ENCODE data around the gene AP5B1. TPM values are rescaled to one million over a fixed set of nuclear protein-coding genes. Genes with fewer than 3 reads are reported as not detected.

Gene AP5B1
- total RNA-seq, 3 donors from 2014 or later (not counting 1 experiment from before 2014, with no cell fraction given) = 13.9 to 22.5 (median 21.3) TPM

DNA sequence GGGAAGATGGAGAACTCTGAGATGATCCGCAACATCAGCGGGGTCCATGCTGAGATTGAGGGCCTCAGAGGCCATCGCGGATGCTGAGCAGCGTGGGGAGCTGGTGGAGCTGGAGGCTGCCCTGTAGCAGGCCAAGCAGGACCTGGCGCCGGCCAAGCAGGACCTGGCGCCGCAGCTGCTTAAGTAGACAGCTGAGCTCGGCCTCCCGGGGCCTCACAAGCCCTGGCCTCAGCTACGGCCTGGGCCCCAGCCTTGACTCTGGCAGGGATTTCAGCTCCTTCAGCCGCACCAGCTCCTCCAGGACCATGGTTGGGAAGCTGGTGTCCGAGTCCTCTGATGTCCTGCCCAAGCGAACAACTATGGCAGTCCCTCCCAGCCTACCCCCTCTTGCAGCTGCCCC is 52.9 kb downstream of the AP5B1 start:
- H3K4me3 Mint-ChIP-seq = no peak overlapping the region
- ATAC-seq = no peak
- no peaks in the 10 kb centered on the region for H3K36me3 Mint-ChIP-seq
- H3K27ac ChIP-seq (ENCODE audit: low read length) = no peak overlapping the region
- H3K27me3 Mint-ChIP-seq (ENCODE audit: low read depth in 2 of 2) = peaks cover 8 to 13% of the 10 kb centered on the region in 2 donors
- no peaks in the 10 kb centered on the region for H3K4me1 Mint-ChIP-seq
- H3K27me3 ChIP-seq (ENCODE audit: control insufficient read depth, insufficient read depth, low read length) = peaks cover 2% of the 10 kb centered on the region
- 89% methylated on average over 15 of the region's 15 CpGs for WGBS (ENCODE audit: insufficient coverage)
- DNase-seq = no peak
- H3K4me1 ChIP-seq (ENCODE audit: control insufficient read depth, insufficient read depth, low read length) = no peaks in the 10 kb centered on the region
- TF ChIP-seq, protein P1, sequence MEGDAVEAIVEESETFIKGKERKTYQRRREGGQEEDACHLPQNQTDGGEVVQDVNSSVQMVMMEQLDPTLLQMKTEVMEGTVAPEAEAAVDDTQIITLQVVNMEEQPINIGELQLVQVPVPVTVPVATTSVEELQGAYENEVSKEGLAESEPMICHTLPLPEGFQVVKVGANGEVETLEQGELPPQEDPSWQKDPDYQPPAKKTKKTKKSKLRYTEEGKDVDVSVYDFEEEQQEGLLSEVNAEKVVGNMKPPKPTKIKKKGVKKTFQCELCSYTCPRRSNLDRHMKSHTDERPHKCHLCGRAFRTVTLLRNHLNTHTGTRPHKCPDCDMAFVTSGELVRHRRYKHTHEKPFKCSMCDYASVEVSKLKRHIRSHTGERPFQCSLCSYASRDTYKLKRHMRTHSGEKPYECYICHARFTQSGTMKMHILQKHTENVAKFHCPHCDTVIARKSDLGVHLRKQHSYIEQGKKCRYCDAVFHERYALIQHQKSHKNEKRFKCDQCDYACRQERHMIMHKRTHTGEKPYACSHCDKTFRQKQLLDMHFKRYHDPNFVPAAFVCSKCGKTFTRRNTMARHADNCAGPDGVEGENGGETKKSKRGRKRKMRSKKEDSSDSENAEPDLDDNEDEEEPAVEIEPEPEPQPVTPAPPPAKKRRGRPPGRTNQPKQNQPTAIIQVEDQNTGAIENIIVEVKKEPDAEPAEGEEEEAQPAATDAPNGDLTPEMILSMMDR (IDR thresholded peaks at IDR 0.05) = no peak
- intact Hi-C loops (cut with micrococcal nuclease) = no loop called here
- no peaks in the 10 kb centered on the region for H3K36me3 ChIP-seq (ENCODE audit: control insufficient read depth, insufficient read depth, low read length)
- no peak overlapping the region for H3K4me3 ChIP-seq (ENCODE audit: low read length)
- no peaks in the 10 kb centered on the region for H3K9me3 ChIP-seq (ENCODE audit: control insufficient read depth, insufficient read depth, low read length)
- no peaks in the 10 kb centered on the region for H3K9me3 Mint-ChIP-seq
- no peak overlapping the region for H3K27ac Mint-ChIP-seq

DNA sequence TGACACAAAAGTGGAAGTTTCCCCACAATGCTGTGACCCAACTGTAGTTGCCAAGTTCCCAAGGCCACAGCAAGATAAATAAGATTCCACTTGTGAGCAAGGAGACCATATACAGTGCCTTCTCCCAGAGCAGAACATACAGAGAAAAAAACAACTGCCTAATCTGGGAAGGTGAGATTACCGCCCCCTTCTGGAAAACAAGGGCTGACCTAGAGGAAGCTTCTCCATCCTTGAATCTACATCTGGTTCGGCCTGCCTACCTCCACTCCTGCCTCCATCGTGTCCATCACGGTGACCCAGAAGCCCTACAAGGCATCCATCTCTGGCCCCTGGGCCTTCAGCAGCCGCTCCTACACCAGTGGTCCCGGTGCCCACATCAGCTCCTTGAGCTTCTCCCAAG is 54.1 kb downstream of the AP5B1 start:
- Histone ChIP-seq H3K4me1 (ENCODE audit: control insufficient read depth, insufficient read depth, low read length) (no peaks in the 10 kb centered on the region), H3K27me3 (ENCODE audit: control insufficient read depth, insufficient read depth, low read length) (no peaks in the 10 kb centered on the region), H3K9me3 (ENCODE audit: control insufficient read depth, insufficient read depth, low read length) (no peaks in the 10 kb centered on the region), H3K4me3 (ENCODE audit: low read length) (no peak overlapping the region), H3K27ac (ENCODE audit: low read length) (no peak overlapping the region), H3K36me3 (ENCODE audit: control insufficient read depth, insufficient read depth, low read length) (no peaks in the 10 kb centered on the region)
- intact Hi-C loops (cut with micrococcal nuclease) = no loop called here
- WGBS (ENCODE audit: insufficient coverage) = 73% methylated on average over 6 of the region's 6 CpGs
- H3K9me3 Mint-ChIP-seq = no peaks in the 10 kb centered on the region
- ATAC-seq (no peak), DNase-seq (no peak)
- no peak overlapping the region for H3K27ac Mint-ChIP-seq
- H3K4me1 Mint-ChIP-seq = no peaks in the 10 kb centered on the region
- H3K36me3 Mint-ChIP-seq = no peaks in the 10 kb centered on the region
- H3K27me3 Mint-ChIP-seq (ENCODE audit: low read depth in 2 of 2) = peaks cover 1 to 5% of the 10 kb centered on the region in 2 donors
- H3K4me3 Mint-ChIP-seq = no peak overlapping the region
- TF ChIP-seq, protein P1 (IDR thresholded peaks at IDR 0.05) = no peak

Other genes starting within 250 kb of the AP5B1 start
- gene LTBP3, start 222.6 kb downstream of the AP5B1 start, total RNA-seq = 100 to 1,000 TPM; 121 to 155 (median 140) TPM
- 10 to 100 TPM; 40.9 to 64.1 (median 60.0) TPM for gene ZNRD2, start 210.5 kb downstream of the AP5B1 start, total RNA-seq
- 10 to 100 TPM; 41.4 to 52.4 (median 44.6) TPM for gene FAM89B, start 208.4 kb downstream of the AP5B1 start, total RNA-seq
- 100 to 1,000 TPM; 129 to 137 (median 135) TPM for gene EHBP1L1, start 204.9 kb downstream of the AP5B1 start, total RNA-seq
- gene KCNK7, start 185.2 kb downstream of the AP5B1 start, total RNA-seq = 10 to 100 TPM in 1 of 3 donors, 1 to 10 TPM in 2; 6.3 to 11.2 (median 7.1) TPM
- gene MAP3K11, start 166.8 kb downstream of the AP5B1 start, total RNA-seq = 10 to 100 TPM; 85.3 to 94.5 (median 94.0) TPM
- gene PCNX3, start 165.2 kb downstream of the AP5B1 start, total RNA-seq = 100 to 1,000 TPM; 101 to 105 (median 102) TPM
- 100 to 1,000 TPM; 520 to 776 (median 743) TPM for gene SIPA1, start 142.9 kb downstream of the AP5B1 start, total RNA-seq
- 100 to 1,000 TPM; 319 to 380 (median 338) TPM for gene RELA, start 118.1 kb downstream of the AP5B1 start, total RNA-seq
- 100 to 1,000 TPM; 140 to 155 (median 146) TPM for gene KAT5, start 68.7 kb downstream of the AP5B1 start, total RNA-seq
- 10 to 100 TPM; 34.6 to 45.6 (median 38.5) TPM for gene RNASEH2C, start 60.2 kb downstream of the AP5B1 start, total RNA-seq
- gene OVOL1, start 6.1 kb upstream of the AP5B1 start, total RNA-seq = under 1 TPM in 2 of 3 donors, not detected in 1; 0.11 to 0.12 TPM
- 1 to 10 TPM in 1 of 3 donors, under 1 TPM in 2; 0.31 to 2.0 (median 0.54) TPM for gene SNX32, start 53.0 kb upstream of the AP5B1 start, total RNA-seq
- 1,000 to 10,000 TPM; 1,035 to 1,220 (median 1,095) TPM for gene CFL1, start 77.2 kb upstream of the AP5B1 start, total RNA-seq
- gene MUS81, start 79.5 kb upstream of the AP5B1 start, total RNA-seq = 10 to 100 TPM; 71.6 to 93.4 (median 73.6) TPM
- gene EFEMP2, start 91.8 kb upstream of the AP5B1 start, total RNA-seq = 10 to 100 TPM in 1 of 3 donors, 1 to 10 TPM in 2; 6.1 to 13.0 (median 9.8) TPM
- gene CTSW, start 98.9 kb upstream of the AP5B1 start, total RNA-seq = 1,000 to 10,000 TPM in 1 of 3 donors, 100 to 1,000 TPM in 2; 765 to 1,016 (median 976) TPM
- gene FIBP, start 107.5 kb upstream of the AP5B1 start, total RNA-seq = 10 to 100 TPM; 36.5 to 47.9 (median 45.7) TPM
- gene CCDC85B, start 109.7 kb upstream of the AP5B1 start, total RNA-seq = 10 to 100 TPM; 22.6 to 36.1 (median 24.1) TPM
- gene FOSL1, start 119.4 kb upstream of the AP5B1 start, total RNA-seq = 1 to 10 TPM; 3.4 to 9.0 (median 6.8) TPM
- gene C11orf68, start 138.1 kb upstream of the AP5B1 start, total RNA-seq = 10 to 100 TPM; 19.9 to 28.3 (median 20.7) TPM
- gene DRAP1, start 138.4 kb upstream of the AP5B1 start, total RNA-seq = 100 to 1,000 TPM; 114 to 115 (median 115) TPM
- gene TSGA10IP, start 164.5 kb upstream of the AP5B1 start, total RNA-seq = not detected
- 100 to 1,000 TPM; 103 to 123 (median 115) TPM for gene SART1, start 180.8 kb upstream of the AP5B1 start, total RNA-seq
- 10 to 100 TPM; 49.9 to 74.2 (median 62.8) TPM for gene EIF1AD, start 221.2 kb upstream of the AP5B1 start, total RNA-seq
- gene BANF1, start 221.5 kb upstream of the AP5B1 start, total RNA-seq = 100 to 1,000 TPM in 1 of 3 donors, 10 to 100 TPM in 2; 87.8 to 107 (median 90.4) TPM
- not detected for gene CST6, start 231.0 kb upstream of the AP5B1 start, total RNA-seq
- gene CATSPER1, start 245.5 kb upstream of the AP5B1 start, total RNA-seq = 10 to 100 TPM; 12.2 to 16.9 (median 13.3) TPM

Measured in natural killer cell (primary cell).